ENCODE data around the gene POR.
"Not testable (repeated sequence)": the region's sequence is repeated elsewhere in the genome, so short reads cannot be mapped to it uniquely, and the experiment has no call there.

The POR gene

GRCh38 chr7:75914655-75915415 lies at the start of gene POR:
Gene POR (plus strand): TSS chr7:75915155. CDS start chr7:75954002, 38,847 bp downstream.
- peak; percentile 88 for DNase-seq

GRCh38 chr7:75866114-75866488 lies 48.9 kb upstream of the POR start:
- no peak for DNase-seq

- DNase-seq: no peak
Measured at GRCh38 chr7:75866489-75867389, 48.2 kb upstream of the POR start.

- no peak for DNase-seq
Measured at GRCh38 chr7:75867390-75867717, 47.6 kb upstream of the POR start.

GRCh38 chr7:75868153-75868552 lies 46.8 kb upstream of the POR start:
- DNase-seq: no peak

- no peak for DNase-seq
Measured at GRCh38 chr7:75869776-75870379, 45.1 kb upstream of the POR start.

GRCh38 chr7:75870557-75871161 lies 44.3 kb upstream of the POR start:
- no peak for DNase-seq

- DNase-seq: no peak
Measured at GRCh38 chr7:75872073-75872782, 42.7 kb upstream of the POR start.

GRCh38 chr7:75874180-75874579 lies 40.8 kb upstream of the POR start:
- DNase-seq: not testable (repeated sequence)

GRCh38 chr7:75875113-75876080 lies 39.6 kb upstream of the POR start:
- DNase-seq: no peak

- DNase-seq: no peak
Measured at GRCh38 chr7:75876126-75876881, 38.7 kb upstream of the POR start.

GRCh38 chr7:75878312-75878768 lies 36.6 kb upstream of the POR start:
- DNase-seq: no peak

GRCh38 chr7:75878769-75879611 lies 36.0 kb upstream of the POR start, which contains the start of gene RHBDD2:
Gene RHBDD2 (plus strand): TSS chr7:75879034. CDS start chr7:75879083, 49 bp downstream.
- peak; percentile 79 for DNase-seq

- no peak for DNase-seq
Measured at GRCh38 chr7:75879771-75880184, 35.2 kb upstream of the POR start.

GRCh38 chr7:75880242-75880641 lies 34.7 kb upstream of the POR start:
- DNase-seq: no peak

- DNase-seq: no peak
Measured at GRCh38 chr7:75881436-75882095, 33.4 kb upstream of the POR start.

- not testable (repeated sequence) for DNase-seq
Measured at GRCh38 chr7:75883265-75883824, 31.6 kb upstream of the POR start.

GRCh38 chr7:75884476-75884875 lies 30.5 kb upstream of the POR start:
- no peak for DNase-seq

Measured in NCI-H226 (cell line).